GM10248 (cell line): Measurements from ENCODE around the gene CHPF2.

ENCODE experiments used
- CTCF ChIA-PET: fragments of 300-600 bp; sonication (Branson Sonifier 250); formaldehyde crosslinking; extraction: SDS; loops from one replicate; lab custom pipeline; 2021; ENCODE audit warnings: antibody characterized with exemption; lab: Yijun Ruan, JAX
- POLR2A ChIA-PET: fragments of 350-650 bp; sonication (Branson Sonifier 250); formaldehyde crosslinking; extraction: SDS; loops from one replicate; lab custom pipeline; 2020; ENCODE audit warnings: antibody characterized with exemption; lab: Yijun Ruan, JAX
- DNase-seq: peaks from one replicate; pipeline ENCODE4 v3.0.0; 2012; ENCODE audit errors: extremely low spot score
- TF ChIP-seq, protein P1 (sequence below): IDR thresholded peaks from 2 replicates; pipeline ENCODE4 v1.5.1; 2012; ENCODE audit warnings: mild to moderate bottlenecking, low read depth; ENCODE audit errors: extremely low read depth, missing control alignments, control extremely low read depth

The CHPF2 gene

DNA sequence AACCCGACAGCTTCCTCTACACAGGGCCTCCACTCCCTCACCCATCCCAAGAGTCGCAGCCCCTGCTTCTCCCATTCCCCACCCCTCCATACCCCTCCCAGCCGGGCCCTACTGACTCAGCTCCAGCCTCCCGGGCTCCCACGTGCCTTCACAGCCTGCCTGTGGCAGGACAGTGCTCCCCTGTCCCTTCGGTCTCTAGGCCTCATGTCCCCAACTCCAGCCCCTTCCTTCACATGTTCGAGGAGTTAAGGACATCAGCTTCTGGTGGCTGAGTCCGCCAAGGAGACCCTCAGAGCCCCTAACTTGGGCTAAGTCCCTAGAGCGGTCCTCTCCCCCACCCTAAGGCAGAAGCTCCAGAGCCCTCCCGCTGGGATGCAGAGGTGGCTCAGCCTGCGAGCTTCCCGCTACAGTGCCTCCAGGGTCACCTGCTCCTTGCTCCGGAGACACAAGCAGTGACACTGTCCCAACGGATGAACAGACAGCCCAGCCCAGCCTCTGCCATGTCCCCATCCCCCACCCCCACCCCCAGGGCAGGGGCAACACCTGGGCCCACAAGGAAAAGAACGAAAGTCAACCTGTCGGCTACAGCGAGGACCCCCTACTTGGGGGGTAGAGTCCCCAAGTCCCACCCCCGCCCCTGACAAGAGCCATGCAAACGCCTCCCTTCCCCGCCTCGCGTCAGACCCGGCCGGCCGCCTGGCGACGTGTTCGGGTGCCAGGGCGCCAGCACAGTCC lies 15.5 kb downstream of the CHPF2 start:
- ChIA-PET CTCF (interaction anchor here (0.8 to 6.6 kb wide), 6 partner anchors 9 to 124 kb away, joined by 3 to 78 read pairs (median 8); partner anchors contain the start of genes ABCF2 and CHPF2), POLR2A (no interaction called here)
- TF ChIP-seq, protein P1, sequence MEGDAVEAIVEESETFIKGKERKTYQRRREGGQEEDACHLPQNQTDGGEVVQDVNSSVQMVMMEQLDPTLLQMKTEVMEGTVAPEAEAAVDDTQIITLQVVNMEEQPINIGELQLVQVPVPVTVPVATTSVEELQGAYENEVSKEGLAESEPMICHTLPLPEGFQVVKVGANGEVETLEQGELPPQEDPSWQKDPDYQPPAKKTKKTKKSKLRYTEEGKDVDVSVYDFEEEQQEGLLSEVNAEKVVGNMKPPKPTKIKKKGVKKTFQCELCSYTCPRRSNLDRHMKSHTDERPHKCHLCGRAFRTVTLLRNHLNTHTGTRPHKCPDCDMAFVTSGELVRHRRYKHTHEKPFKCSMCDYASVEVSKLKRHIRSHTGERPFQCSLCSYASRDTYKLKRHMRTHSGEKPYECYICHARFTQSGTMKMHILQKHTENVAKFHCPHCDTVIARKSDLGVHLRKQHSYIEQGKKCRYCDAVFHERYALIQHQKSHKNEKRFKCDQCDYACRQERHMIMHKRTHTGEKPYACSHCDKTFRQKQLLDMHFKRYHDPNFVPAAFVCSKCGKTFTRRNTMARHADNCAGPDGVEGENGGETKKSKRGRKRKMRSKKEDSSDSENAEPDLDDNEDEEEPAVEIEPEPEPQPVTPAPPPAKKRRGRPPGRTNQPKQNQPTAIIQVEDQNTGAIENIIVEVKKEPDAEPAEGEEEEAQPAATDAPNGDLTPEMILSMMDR, result no peak
- no peak for DNase-seq

- DNase-seq, result no peak
- ChIA-PET CTCF (interaction anchor here (1.4 to 6.6 kb wide), 4 partner anchors 13 to 125 kb away, joined by 5 to 78 read pairs (median 9); partner anchors contain the start of genes ABCF2 and CHPF2), POLR2A (no interaction called here)
- TF ChIP-seq, protein P1, result no peak
Observed at GRCh38 chr7:151248346-151249033, 16.2 kb downstream of the CHPF2 start, which contains the start of gene SMARCD3. SMARCD3 (minus strand) TSS chr7:151248694; CDS start chr7:151248562, 132 bp downstream.

DNA sequence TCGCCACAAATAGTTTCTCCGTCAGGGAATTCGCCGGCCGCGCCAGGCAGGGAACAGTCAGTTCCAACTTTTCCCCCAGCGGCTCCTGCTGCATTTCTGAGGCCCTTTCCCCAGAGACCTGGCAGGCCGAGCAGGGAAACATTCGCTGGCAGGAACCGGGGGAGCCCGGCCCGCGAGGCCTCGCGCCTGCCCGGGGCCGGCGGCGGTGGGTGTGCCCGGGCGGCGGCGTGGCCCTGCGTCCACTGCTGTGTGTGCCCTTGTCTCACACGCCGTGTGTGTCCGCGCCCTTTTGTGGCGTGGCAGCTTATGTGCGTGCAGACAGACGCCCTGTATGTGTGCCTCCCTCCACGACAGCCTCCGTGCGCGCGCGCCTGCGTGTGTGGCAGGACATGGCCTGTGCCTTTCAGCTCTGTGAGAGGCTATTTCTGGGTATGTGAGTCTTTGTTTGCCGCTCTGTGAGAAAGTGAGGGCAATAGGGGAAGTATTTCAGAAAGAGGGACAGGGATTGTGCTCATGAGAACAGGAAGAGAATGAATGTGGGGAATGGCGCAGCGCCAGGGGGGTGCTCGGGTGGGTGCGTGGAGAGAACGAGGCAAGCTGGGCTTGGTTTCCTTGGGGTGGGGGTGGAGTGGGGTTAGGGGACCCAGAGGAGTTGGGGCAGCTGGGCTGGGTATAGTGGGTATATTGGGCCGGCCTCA lies 16.9 kb downstream of the CHPF2 start:
- TF ChIP-seq, protein P1, result no peak
- no peak for DNase-seq
- CTCF ChIA-PET, result no interaction called here
- POLR2A ChIA-PET, result no interaction called here

DNA sequence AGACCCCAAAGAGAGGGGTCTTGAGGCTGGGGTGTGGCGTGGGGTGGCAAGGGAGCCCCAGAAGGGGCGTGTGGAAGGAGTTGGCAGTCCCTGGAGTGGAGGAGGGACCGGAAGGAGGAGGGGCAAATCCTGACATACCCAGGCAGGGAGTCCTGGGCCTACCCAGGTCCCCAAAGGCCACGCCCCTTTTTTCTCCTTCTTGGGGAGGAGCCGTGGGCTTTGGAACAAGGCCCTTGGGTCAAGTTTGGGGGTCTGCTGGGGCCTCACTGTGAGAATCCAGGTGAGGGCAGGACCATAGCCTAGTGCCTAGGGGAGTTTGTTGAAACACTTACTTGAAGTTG lies 17.4 kb downstream of the CHPF2 start:
- ChIA-PET POLR2A (no interaction called here), CTCF (interaction anchor here (1.6 kb wide), 1 partner anchor 12 kb away, joined by 4 read pairs; no protein-coding TSS in a partner anchor)
- TF ChIP-seq, protein P1, result no peak
- no peak for DNase-seq

GRCh38 chr7:151250181-151251132 lies 18.2 kb downstream of the CHPF2 start:
- no peak for DNase-seq
- TF ChIP-seq, protein P1, result no peak
- POLR2A ChIA-PET, result no interaction called here
- CTCF ChIA-PET, result interaction anchor here (1.6 kb wide), 1 partner anchor 12 kb away, joined by 4 read pairs; no protein-coding TSS in a partner anchor
